Measurements from ENCODE around the gene ZNF526.

The ZNF526 gene

DNA sequence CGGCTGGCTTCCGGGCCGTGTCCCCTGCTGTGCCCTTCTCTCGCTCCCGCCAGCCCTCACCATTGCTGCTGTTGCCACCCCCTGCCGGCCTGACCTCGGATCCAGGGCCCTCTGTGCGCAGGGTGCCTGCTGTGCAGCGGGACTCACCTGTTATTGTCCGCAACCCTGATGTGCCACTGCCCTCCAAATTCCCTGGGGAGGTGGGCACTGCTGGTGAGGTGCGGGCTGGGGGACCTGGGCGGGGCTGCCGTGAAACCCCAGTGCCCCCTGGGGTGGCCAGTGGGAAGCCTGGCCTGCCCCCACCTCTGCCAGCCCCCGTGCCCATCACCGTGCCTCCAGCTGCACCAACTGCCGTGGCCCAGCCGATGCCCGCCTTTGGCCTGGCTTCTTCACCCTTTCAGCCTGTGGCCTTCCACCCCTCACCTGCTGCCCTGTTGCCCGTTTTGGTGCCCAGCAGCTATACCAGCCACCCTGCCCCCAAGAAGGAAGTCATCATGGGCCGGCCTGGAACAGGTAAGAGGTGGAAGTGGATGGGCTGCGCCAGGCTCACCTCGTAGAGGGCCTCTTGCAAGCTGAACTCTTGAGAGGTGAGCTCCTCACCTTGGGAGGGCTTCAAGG, 54.1 kb downstream of the ZNF526 start:
- ChIA-PET CTCF (interaction anchor here (1.2 kb wide), 1 partner anchor 28 kb away, joined by 5 read pairs; no protein-coding TSS in a partner anchor), POLR2A (interaction anchor here (1.0 kb wide), 1 partner anchor 31 kb away, joined by 4 read pairs; the partner anchor contains the start of gene GSK3A)
- no peak for DNase-seq (ENCODE audit: extremely low spot score)
- TF ChIP-seq FOXM1 (IDR thresholded peaks at IDR 0.05; ENCODE audit: borderline replicate concordance) (no peak), NFRKB (IDR thresholded peaks at IDR 0.05) (no peak), ZNF384 (IDR thresholded peaks at IDR 0.05) (no peak), CTBP1 (IDR thresholded peaks at IDR 0.05; ENCODE audit: borderline replicate concordance) (no peak), LEF1 (IDR thresholded peaks at IDR 0.05; ENCODE audit: borderline replicate concordance) (no peak), ARNT (IDR thresholded peaks at IDR 0.05) (no peak), TARDBP (IDR thresholded peaks at IDR 0.05) (no peak), BHLHE40 (IDR thresholded peaks at IDR 0.05; ENCODE audit: borderline replicate concordance) (no peak), FOXK2 (IDR thresholded peaks at IDR 0.05) (no peak), HDGF (IDR thresholded peaks at IDR 0.05; ENCODE audit: borderline replicate concordance) (no peak), L3MBTL2 (conservative IDR thresholded peaks at IDR 0.05) (no peak), PKNOX1 (IDR thresholded peaks at IDR 0.05) (no peak), SUZ12 (IDR thresholded peaks at IDR 0.05) (no peak)

GRCh38 chr19:42275103-42275502, 55.0 kb downstream of the ZNF526 start:
- no peak for DNase-seq (ENCODE audit: extremely low spot score)
- ChIA-PET CTCF (interaction anchor here (1.2 kb wide), 1 partner anchor 29 kb away, joined by 5 read pairs; no protein-coding TSS in a partner anchor), POLR2A (interaction anchor here (1.0 kb wide), 1 partner anchor 32 kb away, joined by 4 read pairs; the partner anchor contains the start of gene GSK3A)
- TF ChIP-seq ARNT (IDR thresholded peaks at IDR 0.05): no peak
- no peak for TF ChIP-seq FOXK2 (IDR thresholded peaks at IDR 0.05)
- no peak for TF ChIP-seq PKNOX1 (IDR thresholded peaks at IDR 0.05)
- no peak for TF ChIP-seq HDGF (IDR thresholded peaks at IDR 0.05; ENCODE audit: borderline replicate concordance)
- TF ChIP-seq FOXA1 (IDR thresholded peaks at IDR 0.05): no peak
- TF ChIP-seq NFRKB (IDR thresholded peaks at IDR 0.05): no peak
- no peak for TF ChIP-seq ELF4 (IDR thresholded peaks at IDR 0.05)
- TF ChIP-seq ZNF384 (IDR thresholded peaks at IDR 0.05): no peak
- no peak for TF ChIP-seq TARDBP (IDR thresholded peaks at IDR 0.05)
- no peak for TF ChIP-seq FOXM1 (IDR thresholded peaks at IDR 0.05; ENCODE audit: borderline replicate concordance)

DNA sequence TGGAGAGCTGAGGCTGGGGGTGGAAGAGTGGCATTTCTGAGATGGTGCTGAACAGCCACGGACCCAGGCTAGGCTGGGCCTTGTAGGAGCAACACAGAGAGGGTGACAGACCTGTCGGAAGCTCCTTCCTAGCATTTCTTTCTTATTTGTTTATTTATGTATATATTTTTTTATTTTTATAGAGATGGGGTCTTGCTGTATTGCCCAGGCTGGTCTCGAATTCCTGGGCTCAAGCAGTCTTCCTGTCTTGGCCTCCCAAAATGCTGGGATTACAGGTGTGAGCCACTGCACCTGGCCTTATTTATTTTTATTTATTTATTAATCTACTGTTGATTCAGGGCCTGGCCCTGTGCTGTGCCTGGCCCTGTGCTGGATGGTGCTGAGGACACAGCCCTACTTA, 55.4 kb downstream of the ZNF526 start:
- POLR2A ChIA-PET: interaction anchor here (1.0 kb wide), 1 partner anchor 33 kb away, joined by 4 read pairs; the partner anchor contains the start of gene GSK3A

GRCh38 chr19:42276284-42276683, 56.2 kb downstream of the ZNF526 start:
- TF ChIP-seq BHLHE40 (IDR thresholded peaks at IDR 0.05; ENCODE audit: borderline replicate concordance) (no peak), FOXM1 (IDR thresholded peaks at IDR 0.05; ENCODE audit: borderline replicate concordance) (no peak), ELF4 (IDR thresholded peaks at IDR 0.05) (no peak), TARDBP (IDR thresholded peaks at IDR 0.05) (no peak), LEF1 (IDR thresholded peaks at IDR 0.05; ENCODE audit: borderline replicate concordance) (no peak), FOXK2 (IDR thresholded peaks at IDR 0.05) (no peak), SP1 (IDR thresholded peaks at IDR 0.05) (no peak), HDGF (IDR thresholded peaks at IDR 0.05; ENCODE audit: borderline replicate concordance) (no peak), PKNOX1 (IDR thresholded peaks at IDR 0.05) (no peak), ZNF384 (IDR thresholded peaks at IDR 0.05) (no peak), ARNT (IDR thresholded peaks at IDR 0.05) (no peak), CTBP1 (IDR thresholded peaks at IDR 0.05; ENCODE audit: borderline replicate concordance) (no peak), L3MBTL2 (conservative IDR thresholded peaks at IDR 0.05) (no peak), FOXA1 (IDR thresholded peaks at IDR 0.05) (no peak), NFRKB (IDR thresholded peaks at IDR 0.05) (no peak), SUZ12 (IDR thresholded peaks at IDR 0.05) (no peak)
- no peak for DNase-seq (ENCODE audit: extremely low spot score)
- ChIA-PET CTCF (no interaction called here), POLR2A (no interaction called here)

More for the DNA sequence above, 55.4 kb downstream of the ZNF526 start:
- CTCF ChIA-PET: interaction anchor here (1.2 kb wide), 1 partner anchor 29 kb away, joined by 5 read pairs; no protein-coding TSS in a partner anchor
- DNase-seq (ENCODE audit: extremely low spot score): no peak
- TF ChIP-seq ELF4 (IDR thresholded peaks at IDR 0.05) (no peak), L3MBTL2 (conservative IDR thresholded peaks at IDR 0.05) (no peak), NFRKB (IDR thresholded peaks at IDR 0.05) (no peak), PKNOX1 (IDR thresholded peaks at IDR 0.05) (no peak), SUZ12 (IDR thresholded peaks at IDR 0.05) (no peak), SP1 (IDR thresholded peaks at IDR 0.05) (no peak), LEF1 (IDR thresholded peaks at IDR 0.05; ENCODE audit: borderline replicate concordance) (no peak), BHLHE40 (IDR thresholded peaks at IDR 0.05; ENCODE audit: borderline replicate concordance) (no peak), ARNT (IDR thresholded peaks at IDR 0.05) (no peak), FOXM1 (IDR thresholded peaks at IDR 0.05; ENCODE audit: borderline replicate concordance) (no peak), ZNF384 (IDR thresholded peaks at IDR 0.05) (no peak), CTBP1 (IDR thresholded peaks at IDR 0.05; ENCODE audit: borderline replicate concordance) (no peak), HDGF (IDR thresholded peaks at IDR 0.05; ENCODE audit: borderline replicate concordance) (no peak), FOXK2 (IDR thresholded peaks at IDR 0.05) (no peak), TARDBP (IDR thresholded peaks at IDR 0.05) (no peak)

DNA sequence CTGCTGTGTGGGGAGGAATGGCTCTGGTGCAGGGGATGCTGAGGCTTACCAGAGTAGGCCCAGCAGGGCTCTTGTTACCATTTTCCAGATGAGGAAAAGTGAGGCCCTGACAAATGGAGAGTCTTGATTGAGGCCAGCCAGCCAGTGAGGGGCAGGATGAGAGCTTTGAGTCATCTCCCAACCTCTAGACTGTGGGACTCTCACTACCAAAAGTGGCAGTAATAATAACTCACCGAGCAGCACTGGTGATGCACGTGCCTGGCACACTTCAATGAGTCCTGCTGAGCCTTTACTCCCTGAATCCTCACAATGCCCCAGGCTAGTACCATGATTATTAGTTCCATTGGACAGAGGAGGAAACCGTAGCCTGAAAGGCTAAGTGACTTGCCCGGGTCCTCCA, 56.7 kb downstream of the ZNF526 start:
- no peak for TF ChIP-seq HDGF (IDR thresholded peaks at IDR 0.05; ENCODE audit: borderline replicate concordance)
- no peak for TF ChIP-seq SP1 (IDR thresholded peaks at IDR 0.05)
- TF ChIP-seq BHLHE40 (IDR thresholded peaks at IDR 0.05; ENCODE audit: borderline replicate concordance): no peak
- no peak for TF ChIP-seq NFRKB (IDR thresholded peaks at IDR 0.05)
- no peak for TF ChIP-seq FOXA1 (IDR thresholded peaks at IDR 0.05)
- no peak for TF ChIP-seq SUZ12 (IDR thresholded peaks at IDR 0.05)
- no peak for TF ChIP-seq FOXK2 (IDR thresholded peaks at IDR 0.05)
- no peak for TF ChIP-seq LEF1 (IDR thresholded peaks at IDR 0.05; ENCODE audit: borderline replicate concordance)
- ChIA-PET CTCF (no interaction called here), POLR2A (interaction anchor here (1.1 kb wide), 1 partner anchor 25 kb away, joined by 3 read pairs; no protein-coding TSS in a partner anchor)
- no peak for DNase-seq (ENCODE audit: extremely low spot score)

Data from HEK293T (cell line).